ENCODE measurements around the gene NKPD1. TPM values are rescaled to one million over a fixed set of nuclear protein-coding genes. Genes with fewer than 3 reads are reported as not detected.
A peak's percentile ranks its signal among the peaks of the same experiment; 100 is the strongest.

Gene NKPD1
- total and polyA plus RNA-seq, 9 of the 15 experiments (the other 6 are each of a cell fraction or from before 2014, with no cell fraction given): 0.03 to 0.09 (median 0.04) TPM; not detected in 5

GRCh38 chr19:45178262-45179071, 17.7 kb upstream of the NKPD1 start, which contains the start of gene BLOC1S3 (continued):
- TF ChIP-seq, protein P1, sequence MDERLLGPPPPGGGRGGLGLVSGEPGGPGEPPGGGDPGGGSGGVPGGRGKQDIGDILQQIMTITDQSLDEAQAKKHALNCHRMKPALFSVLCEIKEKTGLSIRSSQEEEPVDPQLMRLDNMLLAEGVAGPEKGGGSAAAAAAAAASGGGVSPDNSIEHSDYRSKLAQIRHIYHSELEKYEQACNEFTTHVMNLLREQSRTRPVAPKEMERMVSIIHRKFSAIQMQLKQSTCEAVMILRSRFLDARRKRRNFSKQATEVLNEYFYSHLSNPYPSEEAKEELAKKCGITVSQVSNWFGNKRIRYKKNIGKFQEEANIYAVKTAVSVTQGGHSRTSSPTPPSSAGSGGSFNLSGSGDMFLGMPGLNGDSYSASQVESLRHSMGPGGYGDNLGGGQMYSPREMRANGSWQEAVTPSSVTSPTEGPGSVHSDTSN (CRISPR knock-in tag; IDR thresholded peaks at IDR 0.05; ENCODE audit: low read depth): no peak; the same call in 1 of the 2 replicates
- TF ChIP-seq, protein P1 (tag; conservative IDR thresholded peaks at IDR 0.05; ENCODE audit: low read depth): peak; percentile 94
- peak; percentile 70 for TF ChIP-seq POLR2G (IDR thresholded peaks at IDR 0.05; ENCODE audit: low read depth, low read length)
- TF ChIP-seq RAD21 (CRISPR knock-in tag; conservative IDR thresholded peaks at IDR 0.05 in 1 of 2, IDR thresholded peaks at IDR 0.05 in 1 of 2): peak; percentile 13 to 38; a peak in 3 of 4 replicates
- peak; percentile 14; the same call in 1 of the 2 replicates for TF ChIP-seq POLR2AphosphoS5 (IDR thresholded peaks at IDR 0.05; ENCODE audit: control insufficient read depth, insufficient read depth, low read depth, low read length)
- no peak for TF ChIP-seq GTF2E2 (tag; IDR thresholded peaks at IDR 0.05)
- TF ChIP-seq U2AF2 (optimal IDR thresholded peaks at IDR 0.05; ENCODE audit: low read depth, low read length): no peak
- TF ChIP-seq C11orf30 (IDR thresholded peaks at IDR 0.05; ENCODE audit: low read depth): peak; percentile 86
- peak in 1 of 2 experiments; percentile 84; a peak in 2 of 4 replicates for TF ChIP-seq TEAD1 (CRISPR knock-in tag; IDR thresholded peaks at IDR 0.05)
- TF ChIP-seq MBD2 (IDR thresholded peaks at IDR 0.05; ENCODE audit: borderline replicate concordance, low read depth): peak; percentile 87
- TF ChIP-seq MAZ (CRISPR knock-in tag; conservative IDR thresholded peaks at IDR 0.05 in 1 of 2, IDR thresholded peaks at IDR 0.05 in 1 of 2): peak; percentile 55 to 75
- TF ChIP-seq ATF7 (IDR thresholded peaks at IDR 0.05): peak; percentile 90
- TF ChIP-seq SIN3A (IDR thresholded peaks at IDR 0.05; ENCODE audit: borderline replicate concordance in 2 of 2, control insufficient read depth in 1 of 2, low read depth in 2 of 2, low read length in 2 of 2): peak; percentile 97 to 99
- TF ChIP-seq, protein P2, sequence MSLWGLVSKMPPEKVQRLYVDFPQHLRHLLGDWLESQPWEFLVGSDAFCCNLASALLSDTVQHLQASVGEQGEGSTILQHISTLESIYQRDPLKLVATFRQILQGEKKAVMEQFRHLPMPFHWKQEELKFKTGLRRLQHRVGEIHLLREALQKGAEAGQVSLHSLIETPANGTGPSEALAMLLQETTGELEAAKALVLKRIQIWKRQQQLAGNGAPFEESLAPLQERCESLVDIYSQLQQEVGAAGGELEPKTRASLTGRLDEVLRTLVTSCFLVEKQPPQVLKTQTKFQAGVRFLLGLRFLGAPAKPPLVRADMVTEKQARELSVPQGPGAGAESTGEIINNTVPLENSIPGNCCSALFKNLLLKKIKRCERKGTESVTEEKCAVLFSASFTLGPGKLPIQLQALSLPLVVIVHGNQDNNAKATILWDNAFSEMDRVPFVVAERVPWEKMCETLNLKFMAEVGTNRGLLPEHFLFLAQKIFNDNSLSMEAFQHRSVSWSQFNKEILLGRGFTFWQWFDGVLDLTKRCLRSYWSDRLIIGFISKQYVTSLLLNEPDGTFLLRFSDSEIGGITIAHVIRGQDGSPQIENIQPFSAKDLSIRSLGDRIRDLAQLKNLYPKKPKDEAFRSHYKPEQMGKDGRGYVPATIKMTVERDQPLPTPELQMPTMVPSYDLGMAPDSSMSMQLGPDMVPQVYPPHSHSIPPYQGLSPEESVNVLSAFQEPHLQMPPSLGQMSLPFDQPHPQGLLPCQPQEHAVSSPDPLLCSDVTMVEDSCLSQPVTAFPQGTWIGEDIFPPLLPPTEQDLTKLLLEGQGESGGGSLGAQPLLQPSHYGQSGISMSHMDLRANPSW (CRISPR knock-in tag; IDR thresholded peaks at IDR 0.05): no peak; the same call in 1 of the 2 replicates

Measured in K562 (cell line).